Measurements from ENCODE around the gene SSBP4.

SSBP4 gene

DNA sequence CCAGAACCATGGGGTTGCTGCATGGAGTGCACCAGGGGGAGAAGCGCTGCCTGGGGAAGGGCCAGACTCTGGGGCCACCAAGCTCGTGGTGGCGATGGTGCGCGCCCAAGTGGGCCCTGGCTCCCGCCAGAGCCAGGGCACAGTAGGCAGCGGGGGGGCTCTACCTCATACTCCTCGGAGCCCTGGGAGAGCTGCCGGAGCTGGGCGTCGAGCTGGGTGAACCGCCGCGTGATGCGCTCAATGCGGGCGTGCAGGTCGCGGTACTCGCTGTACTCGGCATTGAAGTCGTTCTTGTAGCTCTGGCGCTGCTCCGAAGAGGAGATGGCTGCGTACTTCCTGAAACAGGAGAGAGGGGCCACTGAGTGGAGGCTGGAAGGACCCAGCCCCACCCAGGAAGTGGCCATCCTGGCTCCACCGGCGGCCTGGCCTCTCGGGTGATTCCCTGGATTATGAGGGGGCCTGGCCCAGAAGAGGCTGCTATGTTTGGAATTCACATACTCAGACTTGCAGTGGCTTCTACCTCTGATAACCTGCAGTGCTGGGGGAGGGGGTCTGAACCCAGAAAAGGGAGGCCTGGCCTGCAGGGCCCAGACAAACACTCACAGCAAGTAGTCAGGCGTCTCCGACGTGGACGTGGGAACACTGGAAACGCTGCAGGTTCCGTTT, 27.1 kb downstream of the SSBP4 start:
- Mint-ChIP-seq H3K27ac (no peak overlapping the region), H3K4me1 (peaks cover 13% of the 10 kb centered on the region), H3K27me3 (no peaks in the 10 kb centered on the region), H3K4me3 (no peak overlapping the region), H3K36me3 (peaks cover 16% of the 10 kb centered on the region), H3K9me3 (peaks cover 4% of the 10 kb centered on the region)
- ATAC-seq (ENCODE audit: low read depth) (no peak), DNase-seq (ENCODE audit: low spot score in 2 of 2) (no peak)

DNA sequence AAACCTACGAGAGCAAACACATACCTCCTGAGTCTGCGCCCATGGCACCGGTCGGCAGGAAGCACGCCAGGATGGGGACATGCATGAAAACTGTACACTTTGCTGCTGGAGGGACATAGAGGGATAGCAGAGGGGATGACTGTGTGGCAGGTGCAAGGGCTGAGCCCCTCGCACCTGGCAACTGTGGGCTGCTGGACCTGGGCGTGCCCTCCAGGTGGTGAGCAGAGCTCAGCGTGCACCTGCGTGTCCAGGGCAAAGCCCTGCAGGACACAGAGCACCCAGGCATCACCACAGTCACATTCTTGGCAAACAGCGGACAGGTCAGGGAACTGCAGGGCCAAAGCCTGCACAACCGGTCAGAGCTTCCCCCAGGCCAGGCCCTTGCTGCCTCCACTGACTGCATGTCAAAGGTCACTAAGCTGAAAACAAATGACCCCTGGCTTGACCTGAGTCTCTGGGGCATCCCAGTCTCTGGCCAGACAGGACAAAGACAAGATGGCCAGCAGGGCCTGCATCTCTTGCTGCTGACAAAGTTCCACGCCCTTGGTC, 27.7 kb downstream of the SSBP4 start:
- H3K36me3 Mint-ChIP-seq = peaks cover 16% of the 10 kb centered on the region
- peaks cover 4% of the 10 kb centered on the region for H3K9me3 Mint-ChIP-seq
- H3K27me3 Mint-ChIP-seq = no peaks in the 10 kb centered on the region
- no peak overlapping the region for H3K4me3 Mint-ChIP-seq
- no peak for ATAC-seq (ENCODE audit: low read depth)
- H3K4me1 Mint-ChIP-seq = peaks cover 10% of the 10 kb centered on the region
- H3K27ac Mint-ChIP-seq = no peak overlapping the region
- DNase-seq (ENCODE audit: low spot score in 2 of 2) = no peak

GRCh38 chr19:18449552-18449951, 30.4 kb downstream of the SSBP4 start:
- peaks cover 13% of the 10 kb centered on the region for H3K36me3 Mint-ChIP-seq
- H3K27me3 Mint-ChIP-seq = no peaks in the 10 kb centered on the region
- no peaks in the 10 kb centered on the region for H3K9me3 Mint-ChIP-seq
- H3K4me1 Mint-ChIP-seq = peaks cover 3% of the 10 kb centered on the region
- H3K4me3 Mint-ChIP-seq = no peak overlapping the region
- H3K27ac Mint-ChIP-seq = no peak overlapping the region
- DNase-seq (ENCODE audit: low spot score in 2 of 2) (no peak), ATAC-seq (ENCODE audit: low read depth) (no peak)

- Mint-ChIP-seq H3K36me3 (peaks cover 13% of the 10 kb centered on the region), H3K4me1 (peaks cover 3% of the 10 kb centered on the region), H3K27ac (no peak overlapping the region), H3K4me3 (no peak overlapping the region), H3K27me3 (no peaks in the 10 kb centered on the region), H3K9me3 (no peaks in the 10 kb centered on the region)
- DNase-seq (ENCODE audit: low spot score in 2 of 2) = no peak
- no peak for ATAC-seq (ENCODE audit: low read depth)
These were observed 31.1 kb downstream of the SSBP4 start for GRCh38 chr19:18450021-18450930.

DNA sequence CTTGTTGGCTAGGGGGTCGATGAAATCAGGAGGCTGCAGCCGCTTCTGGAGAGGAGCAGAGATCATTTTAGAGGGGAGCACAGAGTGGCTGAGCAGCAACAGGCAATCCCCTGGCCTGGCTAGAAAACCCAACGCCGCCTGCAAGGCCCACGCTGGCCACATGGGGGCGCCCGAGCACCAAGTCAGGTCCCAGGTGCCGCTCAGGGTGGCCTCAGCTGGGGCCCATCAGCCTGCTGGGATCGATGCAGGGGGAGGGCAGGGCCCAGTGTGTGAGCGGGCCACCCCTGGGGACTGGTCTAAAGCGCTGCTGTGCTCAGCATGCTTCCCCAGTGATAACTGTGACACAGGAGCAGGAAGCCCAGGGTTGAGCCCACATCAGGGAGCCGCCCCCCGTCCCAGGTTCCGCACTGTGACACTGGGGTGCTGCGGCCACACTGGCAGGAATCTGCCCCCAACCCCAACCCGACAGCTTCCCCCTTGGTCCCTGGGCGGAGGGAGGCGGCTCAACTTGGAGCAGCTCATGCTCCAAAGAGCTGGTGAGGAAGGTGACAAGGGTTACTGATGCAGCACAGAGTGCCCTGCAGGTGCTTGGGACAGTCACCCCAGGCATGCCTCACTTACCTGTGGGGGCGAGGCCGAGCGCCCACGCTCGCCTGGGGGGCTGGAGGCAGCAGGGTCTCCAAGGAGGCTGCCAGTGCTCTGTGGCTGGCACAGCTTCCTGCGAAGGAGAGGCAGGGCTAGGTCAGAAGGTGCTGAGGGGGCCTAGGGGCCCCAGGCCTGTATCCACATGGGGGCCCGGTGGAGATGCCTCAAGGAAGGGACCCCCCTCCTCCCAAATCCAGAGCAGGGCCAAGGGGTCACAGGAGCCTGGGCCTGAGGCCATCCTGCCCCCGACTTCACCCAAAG, 32.0 kb downstream of the SSBP4 start:
- no peaks in the 10 kb centered on the region for H3K9me3 Mint-ChIP-seq
- no peak overlapping the region for H3K27ac Mint-ChIP-seq
- H3K4me1 Mint-ChIP-seq = peaks cover 3% of the 10 kb centered on the region
- no peaks in the 10 kb centered on the region for H3K27me3 Mint-ChIP-seq
- peak; percentile 94 to 100 for DNase-seq (ENCODE audit: low spot score in 2 of 2)
- no peak overlapping the region for H3K4me3 Mint-ChIP-seq
- H3K36me3 Mint-ChIP-seq = peaks cover 19% of the 10 kb centered on the region
- ATAC-seq (ENCODE audit: low read depth) = peak; percentile 93

GRCh38 chr19:18452386-18452785, 33.2 kb downstream of the SSBP4 start:
- Mint-ChIP-seq H3K4me1 (peaks cover 3% of the 10 kb centered on the region), H3K36me3 (peaks cover 21% of the 10 kb centered on the region), H3K27ac (no peak overlapping the region), H3K9me3 (no peaks in the 10 kb centered on the region), H3K4me3 (no peak overlapping the region), H3K27me3 (no peaks in the 10 kb centered on the region)
- ATAC-seq (ENCODE audit: low read depth) (no peak), DNase-seq (ENCODE audit: low spot score in 2 of 2) (no peak)

DNA sequence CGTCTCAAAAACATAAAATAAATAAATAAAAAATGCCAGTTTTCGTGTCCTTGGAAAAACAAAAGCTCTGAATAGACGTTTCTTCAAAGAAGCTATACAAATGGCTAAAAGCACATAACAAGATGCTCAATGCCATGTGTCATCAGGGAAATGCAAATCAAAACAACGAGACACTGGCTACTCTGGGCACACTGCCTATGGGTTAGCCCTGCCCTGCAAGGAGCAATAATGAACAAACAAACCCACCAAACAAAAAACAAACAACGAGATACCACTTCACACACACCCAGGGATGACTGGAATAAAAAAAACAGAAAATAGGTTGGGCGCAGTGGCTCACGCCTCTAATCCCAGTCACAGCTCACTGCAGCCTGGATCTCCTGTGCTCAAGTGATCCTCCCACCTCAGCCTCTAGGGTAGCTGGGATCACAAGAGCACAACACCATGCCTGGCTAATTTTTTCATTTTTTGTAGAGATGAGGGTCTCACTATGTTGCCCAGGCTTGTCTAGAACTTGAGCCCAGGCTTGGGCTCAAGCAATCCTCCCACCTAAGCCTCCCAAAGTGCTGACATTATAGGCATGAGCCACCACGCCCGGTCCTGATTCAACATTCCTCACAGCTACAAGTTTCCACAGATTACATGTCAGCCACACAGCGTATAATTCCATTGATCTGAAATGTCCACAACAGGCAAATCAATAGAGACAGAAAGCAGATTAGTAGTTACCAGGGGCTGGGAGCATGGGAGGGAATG, 34.2 kb downstream of the SSBP4 start:
- H3K36me3 Mint-ChIP-seq = peaks cover 20% of the 10 kb centered on the region
- H3K4me3 Mint-ChIP-seq = no peak overlapping the region
- no peaks in the 10 kb centered on the region for H3K9me3 Mint-ChIP-seq
- H3K4me1 Mint-ChIP-seq = peaks cover 3% of the 10 kb centered on the region
- ATAC-seq (ENCODE audit: low read depth) (no peak), DNase-seq (ENCODE audit: low spot score in 2 of 2) (no peak)
- H3K27me3 Mint-ChIP-seq = no peaks in the 10 kb centered on the region
- no peak overlapping the region for H3K27ac Mint-ChIP-seq

DNA sequence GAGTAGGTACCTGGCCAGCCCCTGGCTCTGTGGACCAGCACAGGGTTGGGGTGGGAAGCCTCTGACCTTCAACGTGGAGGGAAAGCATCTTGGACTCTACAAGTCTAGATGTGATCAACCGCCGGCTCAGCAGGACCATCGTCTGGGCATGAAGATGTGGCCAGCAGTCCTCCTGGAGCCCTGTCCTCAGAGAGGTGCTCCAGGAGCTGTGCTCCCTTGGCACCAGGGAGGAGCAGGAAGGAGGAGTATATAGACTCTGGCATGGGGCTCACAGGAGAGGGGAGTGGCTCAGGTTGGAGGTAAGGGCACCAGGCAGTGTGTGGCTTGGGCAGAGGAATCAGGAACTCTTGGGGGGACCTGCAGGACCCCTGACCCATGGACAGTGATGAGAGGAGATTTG, 37.1 kb downstream of the SSBP4 start:
- ATAC-seq (ENCODE audit: low read depth) = no peak

DNA sequence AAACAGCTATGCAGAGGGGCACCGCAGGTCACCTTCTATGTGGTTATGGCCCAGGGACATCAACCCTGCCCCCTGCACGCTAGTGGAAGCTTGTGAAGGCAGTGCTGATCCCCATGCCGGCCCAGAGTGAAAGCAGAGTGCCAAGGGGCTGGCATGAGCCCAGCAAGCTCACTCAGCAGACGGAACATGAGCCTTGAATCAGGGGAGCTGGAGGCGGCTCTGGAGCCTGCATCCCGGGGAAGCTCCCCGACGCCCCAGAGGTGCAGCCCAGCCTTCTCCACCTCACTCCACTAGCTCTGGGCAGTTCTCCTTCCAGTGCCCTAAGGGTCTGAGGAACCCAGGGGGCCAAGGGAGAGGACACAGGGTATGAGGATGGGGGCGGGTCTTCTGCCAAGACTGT, 37.8 kb downstream of the SSBP4 start:
- ATAC-seq (ENCODE audit: low read depth) (no peak), DNase-seq (ENCODE audit: low spot score in 2 of 2) (no peak)
- Mint-ChIP-seq H3K36me3 (peaks cover 22% of the 10 kb centered on the region), H3K9me3 (no peaks in the 10 kb centered on the region), H3K4me3 (no peak overlapping the region), H3K27ac (no peak overlapping the region), H3K27me3 (no peaks in the 10 kb centered on the region), H3K4me1 (peaks cover 3% of the 10 kb centered on the region)

More for the DNA sequence above, 37.1 kb downstream of the SSBP4 start:
- no peaks in the 10 kb centered on the region for H3K27me3 Mint-ChIP-seq
- no peaks in the 10 kb centered on the region for H3K9me3 Mint-ChIP-seq
- no peak for DNase-seq (ENCODE audit: low spot score in 2 of 2)
- H3K4me3 Mint-ChIP-seq = no peak overlapping the region
- peaks cover 16% of the 10 kb centered on the region for H3K36me3 Mint-ChIP-seq
- no peaks in the 10 kb centered on the region for H3K4me1 Mint-ChIP-seq
- no peak overlapping the region for H3K27ac Mint-ChIP-seq

DNA sequence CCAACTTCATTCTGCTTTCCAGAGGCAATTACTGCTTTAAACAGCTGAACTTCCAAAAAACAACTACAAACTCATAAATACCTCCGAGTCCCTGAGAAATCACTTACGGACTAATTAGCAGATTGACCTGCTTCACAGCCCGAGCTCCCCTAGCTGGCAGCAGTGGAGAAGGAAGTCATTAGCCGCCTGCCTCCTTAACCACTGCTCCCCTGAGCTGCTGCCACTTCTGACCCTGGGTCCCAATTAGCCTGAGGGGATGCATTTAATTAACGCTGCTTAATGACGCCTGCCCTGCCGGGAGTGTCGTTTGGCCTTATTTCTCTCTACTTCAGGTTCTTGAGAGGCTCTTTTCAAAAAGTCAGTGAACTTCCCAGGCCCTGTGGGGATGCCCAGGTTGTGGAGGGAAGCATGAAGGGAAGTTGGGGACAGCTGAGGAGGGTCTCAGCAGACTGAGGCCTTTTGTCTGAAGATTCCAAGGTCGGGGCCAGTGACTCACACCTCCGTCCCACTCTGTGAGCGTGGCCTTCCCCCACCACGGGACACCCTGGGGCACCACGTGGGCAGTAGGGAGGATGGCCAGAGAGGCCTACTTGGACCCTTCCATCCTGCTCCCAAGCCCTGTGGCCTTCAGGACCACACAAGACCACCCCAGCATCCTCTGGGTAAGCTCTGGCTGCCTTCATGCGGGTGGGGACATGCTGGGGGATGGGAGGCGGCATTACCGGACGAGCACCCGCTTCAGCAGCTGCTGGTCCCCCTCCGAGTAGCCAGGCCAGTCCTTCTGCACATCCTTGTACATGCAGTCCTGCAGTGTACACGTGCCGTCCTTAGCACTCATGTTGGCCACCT, 38.5 kb downstream of the SSBP4 start:
- H3K36me3 Mint-ChIP-seq = peaks cover 23% of the 10 kb centered on the region
- no peaks in the 10 kb centered on the region for H3K27me3 Mint-ChIP-seq
- H3K27ac Mint-ChIP-seq = no peak overlapping the region
- H3K4me3 Mint-ChIP-seq = no peak overlapping the region
- no peaks in the 10 kb centered on the region for H3K9me3 Mint-ChIP-seq
- DNase-seq (ENCODE audit: low spot score in 2 of 2) (no peak), ATAC-seq (ENCODE audit: low read depth) (no peak)
- peaks cover 5% of the 10 kb centered on the region for H3K4me1 Mint-ChIP-seq

DNA sequence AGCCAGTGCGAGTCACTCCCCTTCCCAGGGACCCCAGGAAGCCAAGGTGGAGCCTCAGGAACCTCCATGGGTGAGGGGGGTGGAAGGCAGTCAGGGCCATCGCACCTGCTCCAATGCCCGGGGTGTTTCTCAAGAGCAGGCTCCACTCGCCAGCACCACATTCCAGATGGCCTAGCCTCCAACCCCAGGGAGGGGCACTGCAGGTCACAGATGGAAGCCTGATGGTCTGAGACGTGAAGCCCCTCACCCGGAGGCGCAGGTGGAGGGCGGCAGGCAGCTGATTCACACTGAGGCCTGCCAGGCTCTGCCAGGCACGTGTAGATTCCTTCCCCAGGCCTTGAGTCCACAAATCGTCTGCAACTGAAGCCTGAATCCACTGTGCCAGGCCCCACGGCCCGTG, 41.7 kb downstream of the SSBP4 start:
- Mint-ChIP-seq H3K4me3 (no peak overlapping the region), H3K9me3 (no peaks in the 10 kb centered on the region), H3K36me3 (peaks cover 26% of the 10 kb centered on the region), H3K27me3 (no peaks in the 10 kb centered on the region), H3K4me1 (peaks cover 8% of the 10 kb centered on the region), H3K27ac (no peak overlapping the region)
- DNase-seq (ENCODE audit: low spot score in 2 of 2) = no peak
- no peak for ATAC-seq (ENCODE audit: low read depth)

DNA sequence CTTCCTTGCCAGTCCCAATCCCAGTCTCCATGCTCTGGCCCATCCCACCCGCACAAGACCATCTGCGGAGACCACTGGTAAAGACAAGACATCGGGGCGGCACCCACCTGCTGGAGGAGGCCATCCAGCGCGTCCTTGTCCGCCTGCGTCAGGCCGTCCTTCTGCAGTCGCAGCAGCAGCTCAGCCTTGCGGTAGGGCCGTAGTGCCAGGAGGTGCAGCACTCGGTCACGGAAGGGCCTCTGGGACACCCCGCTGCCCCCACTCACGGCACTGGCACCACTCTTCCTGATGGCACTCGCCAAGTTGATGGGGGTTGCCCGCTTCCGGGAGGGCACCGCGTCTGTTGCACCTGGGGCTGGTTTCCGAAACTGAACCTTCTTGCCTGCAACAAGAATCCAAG, 42.3 kb downstream of the SSBP4 start:
- Mint-ChIP-seq H3K4me3 (no peak overlapping the region), H3K4me1 (peaks cover 8% of the 10 kb centered on the region), H3K9me3 (no peaks in the 10 kb centered on the region), H3K36me3 (peaks cover 23% of the 10 kb centered on the region), H3K27me3 (no peaks in the 10 kb centered on the region), H3K27ac (peak overlapping the region; percentile 53)
- ATAC-seq (ENCODE audit: low read depth) (no peak), DNase-seq (ENCODE audit: low spot score in 2 of 2) (no peak)

All from memory B cell (primary cell).